ENCODE data around the gene KL.

KL gene

DNA sequence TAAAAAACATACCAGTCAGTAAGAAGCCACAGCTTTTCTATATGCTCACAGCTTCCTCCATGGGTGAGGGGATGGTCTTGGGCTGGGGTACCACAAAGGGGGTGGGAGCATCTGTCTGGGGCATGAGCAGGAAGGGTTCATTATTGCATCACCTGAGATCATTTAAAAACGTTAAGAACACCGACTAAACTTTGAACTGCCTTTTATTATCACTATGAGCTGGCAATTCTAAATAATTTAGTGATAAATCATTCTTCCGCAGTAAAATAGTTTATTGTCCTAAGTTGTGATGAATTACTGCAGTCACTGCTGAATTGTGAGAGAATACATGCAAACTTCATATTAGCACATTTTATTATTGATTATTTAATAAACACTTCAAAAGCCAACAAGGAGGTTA lies 71.6 kb downstream of the KL start:
- DNase-seq = no peak

DNA sequence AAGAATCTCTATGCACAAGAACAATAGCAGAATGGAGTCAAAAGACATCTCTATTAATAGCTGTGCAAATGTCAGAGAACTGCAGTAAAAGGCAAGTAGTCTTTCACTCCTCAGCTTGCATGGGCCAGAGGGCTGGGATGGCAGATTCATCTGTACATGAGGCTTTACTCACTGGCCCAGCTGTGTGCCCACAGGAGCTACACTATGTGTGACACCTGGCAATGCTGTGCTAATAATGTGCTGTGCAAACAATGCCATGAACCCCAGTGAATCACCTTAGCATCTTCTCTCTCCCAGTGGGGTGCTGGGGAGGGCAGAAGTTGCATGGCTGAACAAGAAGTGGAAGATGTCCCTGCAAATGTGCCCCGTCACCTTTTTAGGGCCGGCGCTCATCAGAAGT lies 73.1 kb downstream of the KL start:
- no peak for DNase-seq

DNA sequence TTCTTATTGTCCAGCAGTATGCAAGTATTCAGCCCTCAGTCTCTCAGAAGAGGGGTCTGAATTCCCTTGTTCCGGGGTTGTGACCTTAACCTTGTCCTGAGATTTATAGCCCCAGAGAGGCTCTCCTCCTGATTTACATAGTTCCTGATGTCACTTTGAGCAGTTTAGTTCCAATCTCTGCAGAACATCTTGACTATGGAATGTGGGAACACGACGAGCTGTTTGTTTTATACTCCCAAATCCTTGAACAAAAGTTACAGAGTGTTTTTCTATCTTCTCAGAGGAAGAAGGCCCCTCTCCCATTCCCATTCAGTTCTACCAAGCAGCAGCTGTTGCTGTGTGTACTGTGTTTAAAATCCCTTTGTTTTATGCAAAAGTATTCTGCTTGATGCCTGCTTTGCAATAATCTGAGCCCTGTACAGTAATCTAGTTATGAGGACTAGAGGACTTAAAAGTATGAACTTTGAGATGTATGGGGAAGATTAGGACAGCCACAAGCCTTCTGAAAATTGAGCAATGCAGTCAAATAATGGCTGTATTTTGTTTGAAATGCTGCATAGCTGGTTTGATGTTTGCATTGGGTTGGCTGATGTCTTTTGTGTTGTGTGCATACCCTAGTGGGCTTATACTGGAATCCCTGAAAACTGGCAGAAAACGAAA lies 74.7 kb downstream of the KL start:
- no peak for DNase-seq

DNA sequence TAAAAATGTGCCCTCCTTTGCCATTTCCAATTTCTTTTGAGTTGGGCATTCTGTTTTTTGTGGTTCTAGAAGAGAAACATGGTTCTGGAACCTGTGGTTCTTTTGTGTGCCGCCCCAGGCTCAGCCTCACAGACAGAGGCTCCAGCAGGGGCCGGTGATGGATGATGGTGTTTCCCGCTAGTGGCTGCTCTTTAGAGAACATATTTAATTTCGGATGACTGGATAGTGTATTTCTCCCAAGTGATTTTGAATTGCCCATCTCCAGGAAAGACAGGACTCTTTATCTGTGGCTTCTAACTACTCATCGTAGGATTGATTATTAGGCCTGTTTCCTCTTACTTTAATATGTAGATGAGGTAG lies 75.2 kb downstream of the KL start:
- DNase-seq = no peak

DNA sequence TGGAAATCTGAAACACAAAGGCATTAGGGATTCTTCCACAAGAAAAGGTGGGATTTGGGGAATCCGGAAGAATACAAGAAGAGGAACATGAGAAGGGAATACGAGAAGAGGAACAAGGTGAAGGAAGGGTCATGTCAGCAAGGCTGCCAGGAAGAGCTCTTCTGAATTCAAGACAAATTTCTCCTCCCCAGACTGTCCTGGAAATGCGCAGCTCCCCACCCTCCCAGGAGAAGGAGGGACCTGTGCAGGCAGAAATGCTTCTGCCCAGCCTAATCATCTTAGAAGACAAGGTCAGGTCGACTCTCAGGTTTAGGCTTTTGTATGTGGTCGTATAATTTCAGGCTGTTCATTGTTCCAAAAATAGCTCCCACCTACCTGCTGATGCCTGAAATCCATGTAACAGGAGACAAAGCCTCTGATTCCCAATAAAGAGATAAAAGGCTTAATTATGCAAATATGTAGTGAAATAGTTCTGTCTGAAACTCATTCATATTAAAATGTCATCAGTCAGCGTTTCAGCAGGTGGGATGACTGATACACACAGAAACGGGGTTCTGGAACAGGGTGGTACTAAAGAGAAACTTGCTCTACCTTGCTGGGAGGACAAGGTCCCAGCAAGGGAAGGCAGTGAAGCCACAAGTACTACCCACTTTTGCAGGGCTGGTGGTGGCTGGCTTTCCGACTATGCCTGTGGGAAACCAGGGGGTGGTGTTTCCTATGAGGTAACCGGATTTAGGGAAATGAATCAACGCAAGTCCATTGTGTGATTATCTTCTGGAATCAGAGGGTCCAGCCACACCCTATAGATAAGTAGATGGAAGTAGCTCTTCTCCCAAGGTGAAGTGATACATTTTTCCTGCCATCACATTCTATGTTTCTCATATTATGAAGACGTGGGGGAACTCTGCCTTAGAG lies 76.1 kb downstream of the KL start:
- DNase-seq = no peak

DNA sequence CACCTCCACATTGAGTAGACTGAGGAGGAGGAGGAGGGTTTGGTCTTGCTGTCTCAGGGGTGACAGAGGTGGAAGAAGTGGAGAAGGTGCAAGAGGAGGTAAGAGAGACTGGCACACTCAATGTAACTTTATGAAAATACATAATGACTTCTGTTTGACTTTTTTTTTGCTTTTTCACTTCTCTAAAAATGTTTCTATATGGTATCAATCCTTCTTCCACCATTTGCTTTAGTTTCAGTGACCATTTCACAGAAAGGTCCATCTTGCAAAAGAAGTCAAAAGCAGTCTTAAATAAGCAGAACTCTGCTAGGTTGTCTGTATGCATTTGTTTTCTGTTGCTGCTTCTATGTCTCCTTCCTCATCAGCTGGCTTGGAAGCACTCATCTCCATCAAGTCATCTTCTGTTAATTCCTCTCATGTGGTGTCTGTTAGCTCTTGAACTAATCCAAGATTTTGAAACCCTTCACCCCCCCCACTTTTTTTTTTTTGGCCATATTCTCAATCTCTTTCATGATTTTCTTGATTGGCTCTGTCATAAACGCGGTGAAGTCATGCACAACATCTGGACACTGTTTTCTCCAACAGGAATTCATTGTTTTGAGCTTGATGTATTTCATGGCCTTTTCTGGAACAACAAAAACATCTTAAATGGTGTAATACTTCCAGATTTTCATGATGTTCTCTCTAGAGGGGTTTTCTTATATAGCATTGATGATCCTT lies 80.8 kb downstream of the KL start:
- no peak for DNase-seq

DNA sequence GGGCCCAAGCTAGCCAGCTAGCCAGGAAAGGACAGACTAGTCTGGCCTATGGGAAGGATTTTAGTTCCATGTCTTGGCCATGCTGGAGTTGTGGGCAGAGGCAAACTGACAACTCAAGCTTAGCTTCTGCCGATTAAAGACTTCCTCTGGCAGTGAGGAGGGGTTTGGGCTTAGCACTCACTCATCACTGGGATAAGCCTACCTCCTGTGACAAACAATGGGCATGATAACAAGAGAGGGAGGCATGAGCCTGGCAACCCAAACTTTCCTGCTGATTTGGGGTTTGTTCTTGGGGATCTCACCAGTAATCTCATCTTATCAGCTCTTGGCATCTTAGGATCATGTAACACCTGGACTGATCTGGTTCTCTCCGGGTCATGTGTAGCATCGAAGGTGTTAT lies 83.6 kb downstream of the KL start:
- no peak for DNase-seq

DNA sequence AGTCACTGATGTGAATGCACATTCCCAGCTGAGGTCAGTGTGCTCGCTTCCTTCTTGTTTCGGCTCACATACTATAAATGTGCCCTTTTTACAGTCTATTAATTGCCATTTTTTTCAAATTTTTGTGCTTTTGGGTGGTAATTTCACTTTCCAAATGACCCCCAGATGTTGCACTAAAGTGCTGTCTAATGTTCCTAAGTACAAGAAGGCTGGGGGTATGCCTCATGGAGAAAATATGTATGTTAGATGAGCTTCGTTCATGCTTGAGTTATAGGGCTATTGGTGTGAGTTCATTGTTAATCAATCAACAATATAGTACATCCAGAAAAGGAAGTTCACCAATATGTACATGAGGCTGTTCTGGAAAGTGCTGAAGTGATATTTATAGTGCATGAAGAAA lies 84.7 kb downstream of the KL start:
- DNase-seq = no peak

DNA sequence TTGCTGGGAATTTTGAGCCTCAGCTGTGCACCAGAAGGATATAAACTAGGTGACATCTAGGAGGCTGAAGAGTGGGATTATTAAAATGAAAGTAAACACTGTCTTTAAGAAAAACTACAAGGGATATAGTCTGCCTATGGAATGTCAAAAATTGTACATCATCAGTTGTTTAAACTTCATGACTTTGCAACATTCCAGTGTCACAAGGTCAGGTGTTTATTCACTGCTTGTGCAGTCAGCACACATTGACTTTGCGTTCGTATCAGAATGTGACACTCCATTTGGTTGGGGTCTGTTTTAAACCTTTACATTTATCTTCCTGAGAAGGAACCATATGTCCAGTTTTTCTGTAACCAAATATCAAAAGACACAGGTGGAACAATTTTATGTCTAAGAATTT lies 85.6 kb downstream of the KL start:
- DNase-seq = no peak

DNA sequence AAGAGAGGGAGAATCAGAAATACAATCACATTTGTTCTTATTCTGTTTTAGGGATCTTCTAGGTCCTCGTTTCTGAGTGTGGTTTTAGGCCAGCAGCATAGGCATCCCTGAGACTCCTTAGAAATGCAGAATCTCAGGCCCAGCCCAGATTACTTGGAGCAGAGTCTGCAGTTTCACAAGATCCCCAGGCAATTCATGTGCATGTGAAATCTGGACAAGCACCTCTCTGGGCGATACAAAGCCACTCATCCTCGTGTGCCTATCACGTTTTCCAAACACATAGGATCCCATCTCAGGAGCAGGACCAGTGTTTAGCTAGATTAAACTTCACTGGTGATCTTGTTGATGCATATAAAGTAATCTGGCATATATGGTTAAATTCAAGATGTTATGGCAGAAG lies 87.2 kb downstream of the KL start:
- DNase-seq = no peak

DNA sequence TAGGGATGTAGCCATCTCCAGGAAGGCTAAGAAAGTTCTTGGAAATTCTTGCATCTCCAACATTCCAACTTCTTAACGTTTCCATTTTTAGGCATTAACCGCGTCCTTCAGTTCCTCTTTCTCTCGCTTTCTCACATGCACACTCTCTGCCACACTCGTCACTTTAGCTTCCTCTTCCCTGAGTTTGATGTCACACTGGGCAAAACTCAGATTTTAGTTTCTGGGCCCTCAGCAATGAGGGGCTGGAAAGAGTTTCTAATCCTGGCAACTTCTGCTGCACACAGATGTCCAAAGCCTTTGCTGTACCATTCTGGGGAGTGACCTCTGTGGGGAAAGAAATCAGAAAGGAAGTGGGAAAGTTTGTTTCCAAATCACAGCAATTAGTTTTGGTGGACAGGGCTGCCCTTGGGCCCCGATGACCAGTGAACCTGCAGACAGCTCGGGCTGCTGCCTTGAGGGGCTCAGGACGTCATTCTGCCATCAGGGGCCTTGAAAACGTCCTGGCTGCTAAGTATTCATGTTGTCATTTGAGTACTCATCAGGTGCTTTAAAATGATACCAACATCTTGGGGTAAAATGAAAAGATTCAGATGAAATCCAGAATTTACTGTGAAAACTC lies 89.3 kb downstream of the KL start:
- no peak for DNase-seq

DNA sequence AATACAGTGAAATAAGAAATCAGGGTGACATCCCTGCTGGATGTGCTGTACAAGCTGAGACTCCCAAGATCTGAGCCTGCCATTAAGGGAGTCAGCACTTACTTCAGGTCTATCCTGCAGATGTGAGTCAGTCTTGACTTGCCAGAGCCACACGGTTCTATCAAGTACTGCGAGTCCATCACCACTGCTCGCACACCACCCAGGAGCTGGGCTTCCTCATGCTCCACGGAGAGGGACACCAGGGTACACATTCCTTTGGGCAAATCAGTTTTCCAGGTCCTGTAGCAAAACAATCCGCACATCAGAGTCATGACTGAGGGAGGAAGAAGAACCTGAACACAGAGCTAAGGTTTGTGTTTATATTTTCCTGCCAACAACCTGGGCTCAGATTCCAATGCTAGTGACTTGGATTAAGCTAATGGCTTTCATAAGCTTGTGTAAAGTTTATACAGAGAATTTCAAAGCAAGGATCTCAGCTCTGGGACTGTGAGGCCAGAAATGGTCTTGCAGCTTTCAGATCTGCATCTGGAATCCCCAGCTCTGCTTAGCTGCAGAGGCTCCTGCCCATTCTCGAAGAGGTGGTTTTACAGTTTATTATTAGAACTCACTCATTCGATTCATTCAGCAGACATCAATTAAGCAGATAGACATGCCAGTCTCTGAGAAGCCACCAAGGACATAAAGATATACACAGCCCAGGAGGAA lies 90.6 kb downstream of the KL start:
- no peak for DNase-seq

DNA sequence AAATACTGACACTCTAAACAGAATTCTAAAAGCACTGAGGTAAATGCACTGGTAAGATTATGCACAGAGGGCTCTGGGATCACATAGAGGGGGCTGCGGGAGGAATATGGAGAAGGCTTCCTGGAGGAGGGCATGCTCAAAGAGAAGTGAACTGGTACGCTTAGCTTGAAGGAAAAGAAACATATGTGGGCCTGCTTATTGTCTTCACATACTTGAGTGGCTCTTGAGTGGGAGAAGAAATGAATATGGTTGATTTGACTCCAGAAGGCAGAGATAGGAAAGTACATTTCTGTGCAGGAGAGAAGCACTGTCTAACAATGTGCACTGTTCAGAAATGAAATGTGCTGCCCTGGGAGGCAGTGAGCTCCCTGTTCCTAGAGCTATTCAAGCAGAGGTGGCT lies 91.1 kb downstream of the KL start:
- no peak for DNase-seq

DNA sequence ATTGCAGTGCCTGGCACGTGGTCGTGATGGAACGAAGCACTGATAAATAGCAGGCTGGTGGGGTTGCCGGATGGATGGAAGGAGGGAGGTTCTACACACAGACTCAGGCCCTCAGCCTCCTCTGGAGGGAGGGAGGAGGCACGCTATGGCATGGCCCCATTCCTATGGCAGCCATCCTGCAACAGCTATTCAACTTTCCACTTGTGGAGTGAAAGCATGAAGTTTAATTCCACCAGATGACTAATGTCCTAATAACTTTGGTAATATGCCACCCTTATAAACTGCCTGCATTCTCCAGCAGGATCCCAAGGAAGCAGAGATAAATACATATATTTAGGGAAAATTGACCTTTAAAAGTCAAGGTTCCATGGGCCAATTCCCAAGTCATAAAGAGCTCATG lies 92.4 kb downstream of the KL start:
- no peak for DNase-seq

DNA sequence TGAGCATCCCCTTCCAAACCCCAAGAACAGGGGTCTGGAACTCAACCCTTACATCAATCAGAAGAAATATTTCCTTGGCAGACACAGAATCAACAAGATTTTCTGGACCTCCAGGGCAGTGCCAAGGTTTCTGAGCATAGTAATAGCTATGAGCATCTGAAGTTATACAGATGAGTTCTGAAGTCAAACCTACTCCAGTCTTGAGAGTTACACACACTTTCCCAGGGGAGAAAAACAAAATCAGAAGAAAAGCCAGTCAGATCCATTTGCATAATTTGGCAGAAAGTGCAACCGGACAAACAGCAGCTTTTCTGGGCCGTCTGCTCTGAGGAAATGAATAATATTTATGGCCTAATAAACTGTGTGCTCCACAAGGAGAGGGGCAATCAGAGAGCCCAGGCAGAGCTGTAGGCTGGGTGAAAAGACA lies 93.1 kb downstream of the KL start:
- DNase-seq = no peak

DNA sequence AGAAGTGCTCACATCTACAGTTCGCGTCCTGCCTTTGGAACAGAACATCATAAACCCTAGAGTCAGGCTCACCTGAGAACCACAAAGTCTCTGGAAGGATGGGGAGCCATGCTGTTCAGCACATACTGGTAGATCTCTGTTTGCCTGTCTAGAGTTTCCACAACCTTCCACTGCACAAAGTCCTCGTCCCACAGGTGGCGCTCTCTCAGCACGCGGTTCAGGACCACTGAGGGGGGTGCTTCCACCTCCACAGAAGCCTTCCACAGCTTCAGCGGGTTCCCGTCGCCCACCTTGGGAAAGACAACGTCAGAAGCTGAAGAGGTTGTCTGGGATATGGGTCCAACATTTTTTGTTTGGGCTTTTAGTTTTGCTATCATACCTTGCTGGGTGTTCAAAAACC lies 93.6 kb downstream of the KL start:
- DNase-seq = no peak

DNA sequence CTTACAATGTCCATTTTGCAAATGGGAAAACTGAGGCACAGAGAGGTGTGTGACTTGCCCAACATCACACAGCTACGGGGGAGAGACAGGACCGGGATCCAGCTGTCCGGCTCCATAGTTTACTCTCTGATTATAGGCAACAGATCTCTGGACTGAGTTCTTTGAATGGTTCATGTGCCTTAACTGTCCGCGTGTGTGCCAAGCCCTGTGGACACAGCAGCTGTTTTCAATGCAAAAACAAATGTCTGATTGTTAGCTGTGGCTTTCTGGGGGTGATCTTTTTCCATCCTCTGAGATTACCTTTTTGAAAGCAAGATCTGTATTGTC lies 94.1 kb downstream of the KL start:
- DNase-seq = no peak

DNA sequence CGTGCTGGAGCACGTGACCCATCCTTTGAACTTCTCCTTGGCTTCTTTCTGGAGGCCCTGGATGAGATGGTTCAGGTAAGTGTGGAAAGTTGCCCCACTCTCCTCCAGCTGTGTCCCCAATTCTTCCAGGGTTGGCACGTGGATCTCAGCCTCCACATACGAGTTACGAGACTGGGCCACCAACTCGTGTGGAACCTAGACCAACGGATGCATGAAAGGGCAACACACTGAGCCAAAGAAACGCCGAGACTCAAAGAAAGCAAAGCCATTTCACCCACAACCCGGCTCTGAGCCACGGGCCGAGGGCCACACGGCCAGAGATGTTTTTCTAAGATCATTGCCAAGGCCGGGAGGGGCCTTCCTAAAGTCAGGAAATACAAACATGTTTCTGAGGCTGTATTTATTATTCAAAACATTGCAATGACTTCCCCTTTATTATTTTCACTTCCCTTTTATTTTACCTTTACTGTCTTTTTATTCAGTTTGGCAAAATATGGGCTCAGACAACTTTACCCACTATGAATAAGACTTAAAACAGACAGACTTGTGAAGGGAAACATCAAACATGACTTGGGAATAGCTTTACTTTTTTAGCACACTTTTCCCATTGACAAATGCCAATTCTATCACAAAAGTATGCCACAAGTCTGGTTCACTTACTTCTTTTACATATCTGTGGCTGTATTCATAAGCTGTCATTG lies 94.6 kb downstream of the KL start:
- DNase-seq = no peak

DNA sequence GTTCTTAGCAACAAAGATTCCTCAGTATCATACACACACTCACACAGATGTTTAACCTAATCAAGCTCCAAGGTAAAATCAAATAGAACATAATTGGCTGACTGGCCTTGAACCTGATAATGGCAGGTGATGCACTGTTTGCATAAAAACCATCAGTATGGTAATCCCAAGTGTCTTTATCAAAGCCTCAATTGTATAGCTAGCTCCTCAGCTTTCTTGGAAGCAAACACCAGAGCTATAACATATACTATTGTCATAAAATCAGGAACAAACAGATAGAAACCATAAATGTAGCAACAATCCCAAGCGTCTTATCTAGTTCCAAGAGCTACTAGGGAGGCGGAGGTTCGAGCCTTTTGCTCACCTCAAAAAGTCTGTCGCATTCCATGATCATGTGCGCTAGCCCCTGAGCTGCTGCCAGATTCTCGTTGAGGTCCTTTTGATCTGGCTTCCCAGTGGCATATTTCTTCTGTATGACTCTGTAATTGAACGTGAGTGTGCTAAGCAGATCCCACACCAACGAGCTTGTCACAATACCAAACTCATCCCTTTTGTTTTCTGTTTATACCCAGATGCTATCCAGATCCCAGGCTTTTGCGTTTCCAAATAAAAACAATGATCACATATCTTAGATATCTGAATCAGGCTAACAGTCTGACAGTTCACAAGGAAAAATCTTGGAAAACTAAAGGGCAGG lies 95.3 kb downstream of the KL start:
- DNase-seq = peak; percentile 42

DNA sequence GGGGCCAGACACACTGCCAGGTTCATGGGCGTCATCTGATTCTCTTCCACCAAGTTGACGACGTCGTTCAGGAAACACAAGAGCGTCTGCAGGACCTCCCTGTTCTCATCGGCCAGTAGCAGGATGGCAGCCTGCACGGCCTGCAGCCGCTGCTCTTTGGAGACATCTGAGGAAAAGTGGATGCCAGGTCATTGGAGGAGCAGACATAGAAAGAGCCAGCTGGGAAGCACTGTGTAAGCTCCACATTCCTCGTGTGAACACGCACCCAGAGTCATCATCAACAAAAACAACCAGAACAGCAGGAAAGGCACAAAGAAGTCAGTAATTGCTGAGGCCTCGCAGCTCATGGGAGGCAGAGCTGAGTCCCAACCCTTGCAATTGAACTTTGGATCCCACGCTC lies 96.5 kb downstream of the KL start:
- DNase-seq = no peak

DNA sequence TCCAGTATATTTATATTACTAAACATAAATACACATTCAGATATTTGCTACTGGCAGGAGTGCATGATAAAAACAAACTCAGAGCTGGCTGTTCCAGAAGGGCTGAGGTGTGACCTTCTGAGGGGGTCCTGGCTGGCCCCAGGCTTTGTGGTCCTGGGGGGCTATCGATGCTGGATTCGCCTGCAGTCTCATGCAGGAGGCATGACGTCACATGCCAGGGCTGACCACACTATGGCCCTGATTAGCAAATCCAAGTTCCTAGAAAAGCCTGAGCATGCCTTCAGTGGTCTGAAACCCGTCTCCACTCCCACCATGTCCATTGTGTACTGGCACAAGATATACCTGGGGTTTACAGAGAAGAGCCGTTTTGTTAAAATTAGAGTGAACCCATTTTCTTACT lies 97.9 kb downstream of the KL start:
- DNase-seq = no peak

DNA sequence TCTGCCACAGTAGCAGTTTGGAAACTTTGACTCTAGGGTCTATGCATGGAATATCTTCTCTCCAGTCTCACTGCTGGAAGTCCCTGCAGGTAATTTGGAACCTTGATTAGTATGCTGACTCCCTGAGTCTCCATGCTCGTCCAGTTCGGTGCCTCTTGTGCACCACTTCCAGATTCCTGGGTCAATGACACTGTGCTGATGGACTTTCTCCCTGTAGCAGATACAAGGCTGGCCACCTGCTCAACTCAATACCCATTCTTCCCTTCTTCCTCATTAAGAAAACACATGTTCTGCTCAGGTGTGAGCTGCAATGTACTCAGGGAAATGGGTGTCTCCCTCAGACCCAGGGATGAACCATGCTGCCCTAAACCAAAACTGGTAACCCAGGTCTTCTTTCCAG lies 99.1 kb downstream of the KL start:
- DNase-seq = no peak

Data from DMS153 (cell line).